SKM-1 (cell line): ENCODE data around the gene THPO.
A peak's percentile ranks its signal among the peaks of the same experiment; 100 is the strongest.

Source experiments
- DNase-seq: peaks from one replicate; lab custom pipeline; 2025; ENCODE audit not compliant: unreplicated experiment; lab: John Stamatoyannopoulos, UW

The THPO gene

DNA sequence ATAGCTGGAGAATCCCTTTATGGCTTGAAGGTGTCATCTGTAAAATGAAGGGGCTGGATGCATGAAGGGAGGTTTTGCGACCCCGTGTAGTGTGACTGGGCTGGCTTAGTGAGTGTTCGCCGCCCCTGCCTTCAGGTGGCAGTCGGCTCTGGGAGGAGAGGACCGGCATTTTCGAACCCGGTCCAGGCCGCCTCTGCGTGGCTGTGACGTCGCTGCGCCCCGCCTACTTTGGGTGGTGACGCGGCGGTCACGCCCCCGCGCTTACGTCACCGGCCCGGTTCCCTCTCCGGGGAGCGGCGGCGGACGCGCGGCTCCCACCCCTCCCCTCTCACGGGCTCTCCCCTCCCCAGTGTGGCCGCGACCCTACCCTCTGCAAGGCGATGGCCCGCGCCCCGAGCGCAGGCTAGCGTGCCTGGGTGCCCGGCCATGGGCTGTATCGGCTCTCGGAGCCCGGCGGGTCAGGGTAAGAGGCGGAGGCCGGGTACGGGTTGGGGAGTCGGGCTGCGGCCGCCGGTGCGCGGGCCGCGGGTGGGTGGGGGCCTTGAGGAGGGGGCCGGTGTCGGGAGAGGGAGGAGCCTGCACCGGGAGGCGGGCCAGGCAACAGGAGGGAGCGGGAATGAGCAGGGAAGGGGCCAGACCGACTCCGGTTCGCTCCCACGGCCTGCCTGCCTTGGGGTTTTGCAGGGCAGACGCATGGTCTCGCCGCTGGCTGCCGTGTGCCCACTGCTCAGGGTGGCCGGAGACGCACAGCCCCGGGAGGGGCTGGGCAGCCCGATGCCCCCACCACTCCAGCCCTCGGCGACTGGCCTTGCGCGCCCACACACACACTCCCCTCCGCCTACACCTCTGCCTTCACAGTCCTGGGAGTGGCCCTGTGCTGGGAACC lies 42.1 kb downstream of the THPO start:
- peak; percentile 53 for DNase-seq

DNA sequence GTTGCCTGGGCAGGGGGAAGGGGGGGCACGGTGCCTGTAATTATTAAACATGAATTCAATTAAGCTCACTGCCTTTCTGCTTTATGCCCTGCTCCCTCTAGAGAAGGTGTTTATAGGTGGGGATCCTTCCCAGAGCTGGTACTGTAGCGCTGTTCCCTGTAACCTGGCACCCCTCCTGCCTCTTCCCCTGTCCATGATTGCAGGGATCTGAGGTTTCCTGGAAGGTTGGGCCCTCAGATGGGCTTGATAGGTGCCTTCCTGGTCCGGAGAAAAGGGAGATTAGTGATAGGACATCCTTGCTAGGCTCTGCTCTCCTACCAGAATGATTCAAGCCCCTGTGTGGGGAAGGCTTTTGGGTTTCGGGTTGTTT lies 42.7 kb downstream of the THPO start:
- DNase-seq = no peak

- no peak for DNase-seq
These were observed 43.4 kb downstream of the THPO start for GRCh38 chr3:184334470-184335158.

DNA sequence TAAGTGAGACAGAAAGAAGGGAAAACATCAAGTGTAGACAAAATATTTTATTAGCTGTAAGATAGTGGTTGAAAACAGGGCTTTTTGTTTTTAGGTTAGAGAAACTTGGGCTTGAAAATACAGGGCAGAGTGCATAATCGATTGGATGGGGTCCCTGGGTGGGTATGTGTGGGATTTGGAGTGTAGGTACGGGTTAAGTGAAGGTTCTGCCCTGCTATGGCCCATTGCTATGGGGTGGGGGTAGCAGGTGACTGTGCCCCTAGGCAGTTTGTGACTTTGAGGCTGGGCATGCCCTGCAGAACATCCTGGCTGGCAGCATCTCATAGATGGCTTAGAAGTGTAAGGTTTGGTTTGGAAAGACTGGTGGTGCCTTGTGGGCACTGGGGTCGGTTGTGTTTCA lies 44.3 kb downstream of the THPO start:
- no peak for DNase-seq

- DNase-seq = no peak
These were observed 44.8 kb downstream of the THPO start for GRCh38 chr3:184333190-184333589.

DNA sequence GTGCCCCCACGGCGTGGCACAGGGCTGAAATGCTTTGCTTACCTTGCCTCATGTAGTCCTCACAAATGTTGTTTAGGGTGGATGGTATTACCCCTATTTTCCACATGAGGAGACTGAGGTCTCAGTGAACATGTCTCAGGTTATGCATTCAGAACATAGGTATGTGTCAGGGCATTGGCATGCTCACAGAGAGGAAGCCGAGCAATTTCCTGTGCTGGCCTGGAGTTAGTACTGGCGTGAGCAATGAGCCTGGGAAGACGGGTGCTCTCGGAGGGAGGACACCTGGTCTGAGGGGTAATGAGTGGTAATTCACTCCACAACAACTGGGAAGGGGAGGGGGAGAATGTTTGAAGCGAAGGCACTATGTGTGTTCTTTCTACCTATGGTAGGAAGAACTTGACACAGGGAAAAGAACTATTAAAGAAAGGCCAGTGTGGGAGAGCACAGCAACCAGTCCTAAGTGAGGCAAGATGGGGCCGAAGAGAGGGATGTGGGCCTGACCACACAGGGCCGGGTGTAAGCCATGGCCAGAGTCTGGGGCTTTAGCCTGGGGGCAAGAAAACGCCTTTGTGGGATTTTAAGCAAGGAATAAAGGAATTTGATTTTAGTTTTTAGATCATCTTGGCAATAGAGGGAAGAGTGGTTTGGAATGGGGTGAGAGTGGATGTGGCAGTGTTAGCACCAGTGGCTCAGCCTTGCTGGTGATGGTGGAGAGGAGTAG lies 45.5 kb downstream of the THPO start:
- no peak for DNase-seq

DNA sequence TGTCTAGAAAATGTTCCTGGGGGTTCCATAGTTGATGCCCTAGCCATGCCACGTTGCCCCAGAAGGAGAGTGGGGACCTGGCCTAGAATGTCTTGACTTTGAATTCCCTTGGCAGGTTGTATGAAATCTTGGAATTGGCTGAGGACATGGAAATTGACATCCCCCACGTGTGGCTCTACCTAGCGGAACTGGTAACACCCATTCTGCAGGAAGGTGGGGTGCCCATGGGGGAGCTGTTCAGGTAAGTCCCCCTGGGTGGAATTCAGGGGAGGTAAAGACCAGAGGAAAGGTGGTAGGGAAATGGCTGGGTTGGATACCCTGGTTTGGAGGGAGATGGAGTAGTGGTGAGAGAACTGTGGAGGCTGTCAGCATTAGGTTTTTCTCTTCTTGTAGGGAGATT lies 49.5 kb downstream of the THPO start:
- DNase-seq = no peak

DNA sequence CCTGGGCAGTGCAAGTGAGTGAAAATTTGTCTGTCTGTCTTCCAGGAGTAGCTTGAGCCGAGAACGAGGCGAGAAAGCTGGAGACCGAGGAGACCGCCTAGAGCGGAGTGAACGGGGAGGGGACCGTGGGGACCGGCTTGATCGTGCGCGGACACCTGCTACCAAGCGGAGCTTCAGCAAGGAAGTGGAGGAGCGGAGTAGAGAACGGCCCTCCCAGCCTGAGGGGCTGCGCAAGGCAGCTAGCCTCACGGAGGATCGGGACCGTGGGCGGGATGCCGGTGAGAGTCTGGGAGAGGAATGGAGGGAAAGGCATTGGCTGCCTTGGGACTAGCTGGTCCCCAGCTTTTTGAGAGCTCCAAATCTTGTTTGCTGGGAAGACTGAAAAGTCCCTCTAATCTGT lies 50.8 kb downstream of the THPO start:
- DNase-seq = no peak

GRCh38 chr3:184325715-184326369 lies 52.2 kb downstream of the THPO start:
- DNase-seq = no peak

- DNase-seq = no peak
These were observed 52.7 kb downstream of the THPO start for GRCh38 chr3:184325269-184325668.

- no peak for DNase-seq
These were observed 54.3 kb downstream of the THPO start for GRCh38 chr3:184323696-184324095.

DNA sequence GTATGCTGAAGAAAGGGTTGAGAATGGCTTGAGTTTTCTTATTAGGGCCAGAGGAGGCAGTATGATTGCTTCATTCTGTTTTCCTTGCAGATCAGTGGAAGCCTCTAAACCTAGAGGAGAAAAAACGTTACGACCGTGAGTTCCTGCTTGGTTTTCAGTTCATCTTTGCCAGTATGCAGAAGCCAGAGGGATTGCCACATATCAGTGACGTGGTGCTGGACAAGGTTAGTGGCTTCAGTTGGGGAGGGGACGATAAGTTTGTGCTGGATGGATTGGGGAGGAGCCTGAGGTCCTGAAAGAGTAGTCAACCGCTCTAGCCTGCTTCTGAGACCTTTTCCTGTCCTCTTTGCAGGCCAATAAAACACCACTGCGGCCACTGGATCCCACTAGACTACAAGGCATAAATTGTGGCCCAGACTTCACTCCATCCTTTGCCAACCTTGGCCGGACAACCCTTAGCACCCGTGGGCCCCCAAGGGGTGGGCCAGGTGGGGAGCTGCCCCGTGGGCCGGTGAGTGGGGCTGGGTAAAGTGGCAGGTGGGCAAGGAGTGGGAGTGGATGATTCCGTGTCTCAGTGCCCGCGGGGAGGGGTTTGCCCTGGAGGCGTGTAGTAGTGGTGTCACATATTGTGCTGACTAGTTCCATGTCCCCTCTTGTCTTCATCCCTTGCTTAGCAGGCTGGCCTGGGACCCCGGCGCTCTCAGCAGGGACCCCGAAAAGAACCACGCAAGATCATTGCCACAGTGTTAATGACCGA lies 55.1 kb downstream of the THPO start:
- DNase-seq = no peak
